Esophagus (tissue), 2 donors: ENCODE data around the gene GAL3ST2. TPM values are rescaled to one million over a fixed set of nuclear protein-coding genes. Genes with fewer than 3 reads are reported as not detected.
"Not testable (repeated sequence)": the region's sequence is repeated elsewhere in the genome, so short reads cannot be mapped to it uniquely, and the experiment has no call there.

Source experiments
- H3K27ac ChIP-seq, 2 donors: one replicate each; pipeline ENCODE4 v1.5.1; 2013; ENCODE audit warnings: low read depth in 2 of 2, mild to moderate bottlenecking in 2 of 2, inconsistent platforms in 1 of 2, low read length in 1 of 2, moderate library complexity in 1 of 2
- H3K27me3 ChIP-seq, 2 donors: one replicate each; pipeline ENCODE4 v1.6.1; 2013; ENCODE audit warnings: low read length in 2 of 2, control low read depth in 1 of 2, mild to moderate bottlenecking in 1 of 2; ENCODE audit not compliant: insufficient read depth in 2 of 2, control insufficient read depth in 1 of 2
- H3K36me3 ChIP-seq, 2 donors: one replicate each; pipeline ENCODE4 v1.6.1; 2013; ENCODE audit warnings: low read length in 1 of 2; ENCODE audit not compliant: control insufficient read depth in 2 of 2, insufficient read depth in 2 of 2
- H3K4me1 ChIP-seq, 2 donors: one replicate each; pipeline ENCODE4 v1.6.1; 2013; ENCODE audit warnings: low read length in 1 of 2; ENCODE audit not compliant: control insufficient read depth in 2 of 2, insufficient read depth in 2 of 2
- H3K4me3 ChIP-seq, 2 donors: one replicate each; pipeline ENCODE4 v1.5.1; 2013; ENCODE audit warnings: low read length in 2 of 2, mild to moderate bottlenecking in 2 of 2, low read depth in 1 of 2, moderate library complexity in 1 of 2
- H3K9me3 ChIP-seq, 2 donors: one replicate each; pipeline ENCODE4 v1.6.1; 2013; ENCODE audit warnings: mild to moderate bottlenecking in 2 of 2, low read depth in 1 of 2, low read length in 1 of 2, moderate library complexity in 1 of 2; ENCODE audit not compliant: control insufficient read depth in 2 of 2, insufficient read depth in 1 of 2
- WGBS, 2 donors: extraction: QIAGEN DNeasy Blood & Tissue Kit; methylation state at CpG; one replicate each; pipeline ENCODE4 v1.1.7; 2013; 5-methylcytosine and 5-hydroxymethylcytosine counted together
- polyA plus RNA-seq, 2 donors: library from polyadenylated mRNA; stranded (reverse); fragments of 200-250 nt; gene quantifications; one replicate each; pipeline ENCODE4 v1.2.3, GENCODE V29; 2013
- donor health status: healthy with polysubstance abuse.
- donor health status: Bipolar disorder and iron deficiency.

Gene GAL3ST2
- polyA plus RNA-seq, 2 donors = 0.02 to 0.10 TPM

DNA sequence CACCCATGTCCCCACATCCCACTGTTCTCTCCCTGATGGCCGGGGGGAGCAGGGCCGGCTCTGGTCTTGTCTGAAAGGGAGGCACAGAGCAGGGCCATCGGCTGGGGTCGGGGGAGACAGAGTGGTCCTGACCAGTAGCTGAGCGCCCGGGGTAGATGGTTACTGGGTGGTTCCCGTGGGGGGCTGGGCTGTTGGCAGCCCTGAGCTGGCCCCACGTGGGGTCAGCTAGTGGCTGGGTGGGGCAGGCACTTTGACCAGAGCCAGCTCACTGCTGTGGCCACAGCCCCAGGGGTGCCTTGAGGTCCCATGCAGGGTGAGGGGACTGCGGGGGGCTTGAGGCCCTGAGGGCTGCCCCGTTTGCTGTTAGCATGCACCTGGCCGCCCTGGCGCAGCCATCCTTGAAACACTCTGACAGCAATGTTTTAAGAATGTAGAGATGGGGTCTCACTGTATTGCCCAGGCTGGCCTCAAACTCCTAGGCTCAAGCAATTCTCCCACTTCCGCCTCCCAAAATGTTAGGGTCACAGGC, 20.1 kb downstream of the GAL3ST2 start:
- H3K36me3 ChIP-seq = no peaks in the 10 kb centered on the region
- no peaks in the 10 kb centered on the region for H3K4me1 ChIP-seq
- H3K27me3 ChIP-seq = no peaks in the 10 kb centered on the region
- H3K4me3 ChIP-seq = no peak overlapping the region
- WGBS, 2 donors = 92 to 93% methylated on average over 12 to 13 of the region's 13 CpGs
- no peaks in the 10 kb centered on the region for H3K9me3 ChIP-seq
- no peak overlapping the region for H3K27ac ChIP-seq

DNA sequence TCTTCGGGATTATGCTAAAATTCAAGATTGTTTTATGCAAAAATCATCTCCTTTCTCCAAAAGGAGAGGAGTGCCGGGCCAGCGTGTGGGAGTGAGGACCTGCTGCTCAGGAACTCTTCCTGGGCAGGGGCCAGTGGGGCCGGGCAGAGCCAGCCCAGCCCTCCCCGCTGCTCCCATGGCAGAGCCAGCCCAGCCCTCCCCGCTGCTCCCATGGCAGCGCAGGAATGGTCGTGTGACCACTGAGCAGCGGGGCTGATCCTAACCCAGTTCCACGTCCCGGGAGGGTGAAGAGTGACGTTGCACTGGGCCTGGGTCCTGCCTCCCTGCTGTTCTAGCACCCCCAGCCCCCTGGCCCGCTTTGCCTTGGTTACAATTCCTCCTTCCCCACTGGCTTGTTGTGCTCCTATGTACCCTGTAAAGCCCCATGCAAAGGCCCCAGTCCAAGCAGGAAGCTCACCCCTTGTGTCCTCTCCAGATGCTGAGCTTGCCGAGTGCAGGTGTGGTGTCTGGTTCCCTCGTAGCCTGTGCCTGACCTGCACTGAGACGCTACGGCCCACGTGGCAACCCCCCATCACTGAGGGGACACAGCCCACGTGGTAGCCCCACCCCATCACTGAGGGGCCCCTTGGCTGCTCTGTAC, 20.9 kb downstream of the GAL3ST2 start:
- H3K4me3 ChIP-seq = no peak overlapping the region

DNA sequence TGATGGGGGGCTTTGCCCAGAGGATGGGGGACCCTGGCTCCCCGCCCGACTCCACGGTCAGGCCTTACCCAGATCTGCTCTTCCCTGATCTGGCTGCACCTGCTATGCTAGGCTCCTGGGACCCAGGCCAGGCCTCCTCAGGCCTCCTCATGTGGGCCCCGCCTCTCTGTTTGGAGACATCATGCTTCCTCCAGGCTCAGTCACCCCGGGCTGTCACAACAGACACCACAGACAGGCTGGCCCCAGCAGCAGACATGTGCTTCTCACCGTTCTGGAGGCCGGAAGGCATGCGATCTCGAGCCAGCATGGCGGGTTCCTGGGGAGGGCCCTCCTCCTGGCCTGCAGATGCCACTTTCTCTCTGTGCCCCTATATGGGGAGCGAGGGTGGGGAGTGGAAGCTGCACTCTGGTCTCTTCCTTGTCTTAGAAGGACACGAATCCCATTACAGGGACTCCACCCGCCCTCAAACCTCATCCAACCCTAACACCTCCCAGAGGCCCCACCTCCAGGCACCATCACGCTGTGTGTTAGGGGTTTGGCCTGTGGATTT, 21.5 kb downstream of the GAL3ST2 start:
- no peaks in the 10 kb centered on the region for H3K9me3 ChIP-seq
- 83 to 86% methylated on average over 14 of the region's 14 CpGs for WGBS, 2 donors
- H3K4me3 ChIP-seq = no peak overlapping the region
- H3K36me3 ChIP-seq = no peaks in the 10 kb centered on the region
- peaks cover 1 to 3% of the 10 kb centered on the region in 2 donors for H3K4me1 ChIP-seq
- H3K27ac ChIP-seq = no peak overlapping the region
- no peaks in the 10 kb centered on the region for H3K27me3 ChIP-seq

More for the DNA sequence above, 20.9 kb downstream of the GAL3ST2 start:
- H3K4me1 ChIP-seq = no peaks in the 10 kb centered on the region
- no peaks in the 10 kb centered on the region for H3K36me3 ChIP-seq
- 84% methylated on average over 19 of the region's 19 CpGs for WGBS, 2 donors
- no peak overlapping the region for H3K27ac ChIP-seq
- H3K9me3 ChIP-seq = no peaks in the 10 kb centered on the region
- H3K27me3 ChIP-seq = no peaks in the 10 kb centered on the region

DNA sequence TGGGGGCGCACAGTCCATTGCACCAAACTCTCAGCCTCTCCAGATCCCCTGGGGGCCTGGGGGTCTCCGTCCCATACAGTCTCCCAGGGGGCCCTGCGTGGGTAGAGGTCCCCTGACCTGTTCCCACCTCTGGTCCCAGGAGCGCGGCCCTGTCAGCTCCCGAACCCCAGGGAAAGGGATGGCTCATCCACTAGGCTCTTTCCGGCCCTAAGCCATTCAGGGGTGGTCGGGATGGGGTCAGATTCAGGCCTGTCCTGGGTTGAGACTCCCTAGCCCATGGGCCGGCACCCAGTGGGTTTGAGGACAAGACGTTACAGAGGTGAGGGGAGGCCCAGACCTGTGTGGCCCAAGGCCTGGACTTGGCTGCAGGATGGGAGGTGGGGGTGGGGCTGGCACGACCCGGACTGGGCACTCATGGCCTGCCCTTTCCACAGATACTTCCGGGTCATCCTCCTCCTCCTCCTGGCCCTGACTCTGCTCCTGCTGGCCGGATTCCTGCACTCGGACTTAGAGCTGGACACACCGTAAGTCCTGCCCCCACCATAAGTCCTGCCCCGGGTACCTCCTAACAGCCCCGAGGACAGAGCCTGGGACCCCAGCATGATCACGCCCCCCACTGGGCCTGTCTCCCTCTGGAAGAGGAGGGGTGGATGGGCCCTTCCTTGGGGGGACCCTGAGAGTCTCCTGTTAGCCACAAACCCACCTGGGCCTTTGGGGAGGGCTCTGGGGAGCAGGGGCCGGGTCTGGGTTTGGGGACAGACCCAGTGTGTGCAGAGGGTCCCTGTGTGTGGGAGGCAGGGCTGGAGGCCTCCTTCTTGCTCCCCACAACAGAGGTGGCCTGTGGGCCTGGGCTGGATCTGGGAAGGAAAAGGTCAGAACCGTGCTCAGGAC, 22.3 kb downstream of the GAL3ST2 start:
- Histone ChIP-seq H3K9me3 (no peaks in the 10 kb centered on the region), H3K27ac (no peak overlapping the region), H3K36me3 (no peaks in the 10 kb centered on the region), H3K27me3 (no peaks in the 10 kb centered on the region), H3K4me1 (peaks cover 6 to 7% of the 10 kb centered on the region in 2 donors), H3K4me3 (no peak overlapping the region)
- 91 to 92% methylated on average over 21 of the region's 21 CpGs for WGBS, 2 donors

DNA sequence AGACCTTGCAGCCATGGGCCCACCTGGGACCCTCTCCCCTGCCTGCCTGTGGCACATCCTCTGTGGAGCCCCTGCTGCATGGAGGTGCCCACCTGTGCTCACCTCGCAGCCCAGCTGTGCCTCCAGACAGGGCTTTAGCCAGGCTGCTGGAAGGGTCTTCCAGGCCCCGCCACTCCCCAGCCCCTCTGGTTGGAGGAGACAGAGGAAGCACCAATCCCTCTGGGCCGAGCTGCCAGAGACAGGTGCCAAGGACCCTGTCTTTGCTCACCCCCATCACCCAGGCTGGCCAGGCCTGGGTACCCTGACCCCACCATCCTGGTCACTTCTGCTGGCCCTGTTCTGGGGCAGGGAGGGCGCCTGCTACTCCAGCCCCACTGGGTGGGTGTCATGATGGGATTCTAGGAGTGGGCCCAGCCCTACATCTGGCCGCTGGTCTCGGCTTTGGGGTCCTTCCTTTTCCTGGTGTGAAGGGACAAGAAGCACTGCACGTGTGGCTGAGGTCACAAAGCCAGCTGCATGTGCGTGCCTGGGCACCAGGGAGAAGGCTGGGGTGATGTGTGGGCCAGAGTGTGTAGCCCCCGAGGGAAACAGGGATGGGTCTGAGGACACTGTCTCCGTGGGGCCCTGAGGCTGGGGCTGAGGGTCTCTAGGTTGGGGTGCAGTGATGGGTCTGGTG, 23.0 kb downstream of the GAL3ST2 start:
- no peaks in the 10 kb centered on the region for H3K9me3 ChIP-seq
- H3K27me3 ChIP-seq = no peaks in the 10 kb centered on the region
- no peaks in the 10 kb centered on the region for H3K36me3 ChIP-seq
- H3K27ac ChIP-seq = no peak overlapping the region
- peaks cover 10 to 14% of the 10 kb centered on the region in 2 donors for H3K4me1 ChIP-seq
- WGBS, 2 donors = 86% methylated on average over 10 of the region's 10 CpGs
- no peak overlapping the region for H3K4me3 ChIP-seq

DNA sequence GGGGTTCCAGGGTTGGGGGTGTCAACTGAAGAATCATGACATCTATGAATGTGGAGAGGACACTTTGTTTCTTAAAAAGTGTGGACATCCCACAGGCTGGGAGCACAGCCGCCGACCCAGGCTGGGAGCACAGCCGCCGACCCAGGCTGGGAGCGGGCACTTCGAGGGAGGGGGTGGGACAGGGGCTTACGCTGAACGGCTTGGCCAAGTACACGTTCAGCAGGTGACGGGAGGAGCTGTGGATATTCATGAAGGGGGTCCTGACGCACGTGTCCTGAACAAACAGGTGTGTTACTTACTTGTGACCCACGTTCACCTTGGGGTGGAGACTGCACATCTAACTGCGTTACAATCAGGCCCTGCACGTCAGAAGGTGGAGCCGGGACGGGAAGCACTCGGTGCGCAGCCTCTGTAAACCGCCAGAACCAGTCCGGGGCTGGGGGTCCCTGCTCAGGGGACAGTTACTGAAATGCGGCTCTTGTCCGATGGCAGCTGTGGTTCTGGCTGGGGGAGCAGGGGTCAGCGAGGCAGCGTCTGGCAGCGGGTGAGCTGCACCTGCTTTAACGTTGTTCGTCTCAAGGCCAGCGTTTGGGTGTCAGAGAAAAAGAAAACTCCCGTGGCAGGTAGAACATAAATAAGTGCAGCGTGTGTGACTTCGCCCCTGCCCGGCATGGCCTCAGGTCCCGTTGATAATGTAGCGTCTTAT, 23.7 kb downstream of the GAL3ST2 start:
- H3K27ac ChIP-seq, H3K36me3 ChIP-seq, H3K4me3 ChIP-seq, H3K27me3 ChIP-seq, H3K9me3 ChIP-seq: not testable (repeated sequence)
- H3K4me1 ChIP-seq = peaks cover 10 to 15% of the 10 kb centered on the region in 2 donors
- 69 to 73% methylated on average over 35 of the region's 35 CpGs for WGBS, 2 donors

DNA sequence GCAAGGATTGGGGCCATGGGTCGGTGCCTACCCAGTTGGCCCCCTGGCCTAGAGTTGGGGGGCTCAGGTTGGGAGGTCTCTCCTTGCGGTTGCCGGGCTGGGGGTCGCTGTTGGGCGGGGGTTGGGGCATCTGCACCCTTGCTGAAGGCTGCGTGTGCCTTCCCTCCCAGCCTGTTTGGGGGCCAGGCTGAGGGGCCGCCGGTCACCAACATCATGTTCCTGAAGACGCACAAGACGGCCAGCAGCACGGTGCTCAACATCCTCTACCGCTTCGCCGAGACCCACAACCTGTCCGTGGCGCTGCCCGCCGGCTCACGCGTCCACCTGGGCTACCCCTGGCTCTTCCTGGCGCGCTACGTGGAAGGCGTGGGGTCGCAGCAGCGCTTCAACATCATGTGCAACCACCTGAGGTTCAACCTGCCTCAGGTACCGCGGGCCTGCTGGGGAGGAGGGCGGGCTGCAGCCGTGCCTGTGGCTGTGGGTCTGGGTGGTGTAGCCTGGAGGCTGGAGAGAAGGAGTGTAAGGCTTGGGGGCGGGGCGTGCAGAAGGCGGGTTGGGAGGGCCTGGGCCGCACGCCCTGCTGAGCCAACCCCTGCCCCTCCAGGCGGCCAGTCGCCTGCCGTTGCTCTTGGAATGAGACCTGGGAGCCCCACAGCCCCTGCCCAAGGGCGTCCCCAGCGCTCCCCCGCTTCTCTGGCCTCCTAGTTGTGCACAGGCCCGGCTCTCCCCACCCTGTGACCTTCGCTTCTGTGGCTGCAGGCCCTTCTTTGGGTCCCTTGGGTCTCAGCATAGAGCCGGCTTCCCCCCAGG, 25.2 kb downstream of the GAL3ST2 start:
- Histone ChIP-seq H3K9me3 (no peaks in the 10 kb centered on the region), H3K27ac (no peak overlapping the region), H3K4me3 (no peak overlapping the region), H3K36me3 (no peaks in the 10 kb centered on the region), H3K27me3 (no peaks in the 10 kb centered on the region), H3K4me1 (peaks cover 10 to 15% of the 10 kb centered on the region in 2 donors)
- 78 to 82% methylated on average over 43 to 44 of the region's 44 CpGs for WGBS, 2 donors

DNA sequence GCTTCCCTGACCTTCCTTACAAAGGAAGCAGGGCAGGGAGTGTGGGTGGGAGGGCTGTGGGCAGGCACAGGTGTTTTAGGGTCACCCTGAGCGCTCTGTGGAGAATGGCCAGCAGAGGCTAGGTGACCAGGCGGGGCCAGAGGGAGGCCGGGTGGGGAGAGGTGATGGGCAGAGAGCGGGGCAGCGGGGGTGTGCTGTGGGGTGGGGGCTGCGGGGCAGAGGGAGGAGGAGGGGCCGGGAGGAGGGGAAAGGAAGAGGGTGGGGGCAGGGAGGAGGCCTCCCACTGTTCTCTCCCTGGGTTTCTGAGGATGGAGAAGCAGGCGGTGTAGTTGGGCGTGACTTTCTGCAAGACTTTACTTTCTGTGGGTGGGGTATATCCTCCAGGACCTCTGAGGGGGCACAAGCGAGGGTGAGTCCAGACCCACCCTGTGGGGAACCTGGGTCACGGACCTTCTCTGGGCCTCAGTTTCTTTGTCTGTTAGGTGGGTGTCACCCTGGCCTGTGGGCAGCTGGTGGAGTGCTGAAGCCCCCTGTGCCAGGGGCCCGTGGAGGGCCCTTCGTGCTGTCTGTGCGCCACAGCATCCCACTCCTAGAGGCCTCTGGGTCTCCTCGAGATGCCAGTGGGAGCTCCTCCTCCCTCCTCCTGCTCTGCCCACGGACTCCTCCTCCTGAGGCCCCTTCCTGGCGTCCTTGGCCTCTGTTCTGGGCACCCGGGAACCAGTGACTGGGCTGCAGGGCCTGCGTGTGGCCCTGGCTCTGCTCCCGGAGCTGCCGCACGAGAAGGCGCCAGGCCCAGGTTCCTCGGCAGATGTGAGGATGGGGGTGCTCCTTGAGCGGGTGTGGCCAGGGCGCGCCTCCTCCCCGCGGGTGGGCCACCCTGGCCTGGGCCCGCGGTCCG, 26.0 kb downstream of the GAL3ST2 start:
- Histone ChIP-seq H3K36me3 (no peaks in the 10 kb centered on the region), H3K9me3 (no peaks in the 10 kb centered on the region), H3K4me1 (peaks cover 10 to 15% of the 10 kb centered on the region in 2 donors), H3K27me3 (no peaks in the 10 kb centered on the region), H3K27ac (no peak overlapping the region), H3K4me3 (peak overlapping the region; percentile 51 to 55)
- 47 to 50% methylated on average over 32 of the region's 32 CpGs for WGBS, 2 donors
